WTC11 (cell line): ENCODE results near the gene DLAT. TPM values are rescaled to one million over a fixed set of nuclear protein-coding genes. Genes with fewer than 3 reads are reported as not detected.

Experiments
- CBFB ChIP-seq: sonication (generic); formaldehyde crosslinking; IDR thresholded peaks from 2 replicates; pipeline ENCODE4 v1.8.1; 2022; ENCODE audit warnings: mild to moderate bottlenecking, low read depth, missing genetic modification reagents
- CREB1 ChIP-seq: sonication (generic); formaldehyde crosslinking; IDR thresholded peaks from 2 replicates; pipeline ENCODE4 v1.8.0; 2023; ENCODE audit warnings: mild to moderate bottlenecking, missing genetic modification reagents
- ELF4 ChIP-seq: sonication (generic); formaldehyde crosslinking; IDR thresholded peaks from 2 replicates; pipeline ENCODE4 v1.8.1; 2022; ENCODE audit warnings: low read depth, mild to moderate bottlenecking, moderate library complexity, missing genetic modification reagents
- ESRRA ChIP-seq: sonication (generic); formaldehyde crosslinking; IDR thresholded peaks from 2 replicates; pipeline ENCODE4 v1.8.1; 2022; ENCODE audit warnings: mild to moderate bottlenecking, missing genetic modification reagents, borderline replicate concordance
- FOXJ3 ChIP-seq: sonication (generic); formaldehyde crosslinking; IDR thresholded peaks from 2 replicates; pipeline ENCODE4 v1.9.0; 2021; ENCODE audit warnings: missing genetic modification reagents, mild to moderate bottlenecking, borderline replicate concordance
- FOXP1 ChIP-seq: sonication (generic); formaldehyde crosslinking; IDR thresholded peaks from 2 replicates; pipeline ENCODE4 v1.8.0; 2022; ENCODE audit warnings: missing genetic modification reagents, mild to moderate bottlenecking, moderate library complexity, borderline replicate concordance
- IRF2 ChIP-seq: sonication (generic); formaldehyde crosslinking; IDR thresholded peaks from 2 replicates; pipeline ENCODE4 v1.8.0; 2022; ENCODE audit warnings: low read depth, missing genetic modification reagents, borderline replicate concordance
- JAZF1 ChIP-seq: fragments of 250-450 bp; sonication (Bioruptor Pico); IDR thresholded peaks from 2 replicates; pipeline ENCODE4 v1.9.0; 2021; ENCODE audit warnings: moderate library complexity, mild to moderate bottlenecking, inconsistent platforms
- MXD4 ChIP-seq: fragments of 250-450 bp; sonication (Bioruptor Pico); IDR thresholded peaks from 2 replicates; pipeline ENCODE4 v1.8.0; 2021; ENCODE audit warnings: mild to moderate bottlenecking, moderate library complexity, borderline replicate concordance
- NFYB ChIP-seq: sonication (generic); formaldehyde crosslinking; conservative IDR thresholded peaks from 2 replicates; pipeline ENCODE4 v1.8.0; 2022; ENCODE audit warnings: low read depth, missing genetic modification reagents
- NR1H2 ChIP-seq: sonication (generic); formaldehyde crosslinking; IDR thresholded peaks from 2 replicates; pipeline ENCODE4 v1.9.0; 2021; ENCODE audit warnings: mild to moderate bottlenecking, moderate library complexity, missing genetic modification reagents
- NR3C1 ChIP-seq: sonication (generic); formaldehyde crosslinking; conservative IDR thresholded peaks from 2 replicates; pipeline ENCODE4 v1.8.1; 2023; ENCODE audit warnings: low read depth, mild to moderate bottlenecking, missing genetic modification reagents
- OVOL2 ChIP-seq: fragments of 250-450 bp; sonication (Bioruptor Pico); IDR thresholded peaks from 2 replicates; pipeline ENCODE4 v1.9.0; 2021; ENCODE audit warnings: mild to moderate bottlenecking, borderline replicate concordance
- RELA ChIP-seq: sonication (generic); formaldehyde crosslinking; IDR thresholded peaks from 2 replicates; pipeline ENCODE4 v1.8.1; 2022; ENCODE audit warnings: missing genetic modification reagents, mild to moderate bottlenecking, borderline replicate concordance
- SMAD3 ChIP-seq: sonication (generic); formaldehyde crosslinking; IDR thresholded peaks from 2 replicates; pipeline ENCODE4 v1.8.0; 2022; ENCODE audit warnings: missing genetic modification reagents, mild to moderate bottlenecking, borderline replicate concordance
- SMAD4 ChIP-seq: sonication (generic); formaldehyde crosslinking; IDR thresholded peaks from 2 replicates; pipeline ENCODE4 v1.8.0; 2022; ENCODE audit warnings: mild to moderate bottlenecking, missing genetic modification reagents
- SP1 ChIP-seq: sonication (generic); formaldehyde crosslinking; conservative IDR thresholded peaks from 2 replicates; pipeline ENCODE4 v1.8.1; 2022; ENCODE audit warnings: missing genetic modification reagents
- ZBTB21 ChIP-seq: sonication (generic); formaldehyde crosslinking; IDR thresholded peaks from 2 replicates; pipeline ENCODE4 v1.8.1; 2023; ENCODE audit warnings: mild to moderate bottlenecking, missing genetic modification reagents, borderline replicate concordance
- ZNF232 ChIP-seq: sonication (generic); formaldehyde crosslinking; IDR thresholded peaks from 2 replicates; pipeline ENCODE4 v1.8.0; 2022; ENCODE audit warnings: mild to moderate bottlenecking, missing genetic modification reagents
- ZNF671 ChIP-seq: fragments of 250-450 bp; sonication (Bioruptor Pico); IDR thresholded peaks from 2 replicates; pipeline ENCODE4 v1.8.0; 2021; ENCODE audit warnings: mild to moderate bottlenecking
- total RNA-seq: library from RNA; stranded (reverse); gene quantifications from 3 replicates; pipeline ENCODE4 v1.2.3, GENCODE V29; 2021
- TF ChIP-seq, protein P1 (sequence below): fragments of 250-450 bp; sonication (Bioruptor Pico); IDR thresholded peaks from 2 replicates; pipeline ENCODE4 v2.1.2; 2022; ENCODE audit warnings: mild to moderate bottlenecking, moderate library complexity
- TF ChIP-seq, protein P2 (sequence below): sonication (generic); formaldehyde crosslinking; IDR thresholded peaks from 2 replicates; pipeline ENCODE4 v1.8.1; 2023; ENCODE audit warnings: mild to moderate bottlenecking, missing genetic modification reagents
- TF ChIP-seq, protein P3 (sequence below): fragments of 250-450 bp; sonication (Bioruptor Pico); IDR thresholded peaks from 2 replicates; pipeline ENCODE4 v1.9.0; 2021; ENCODE audit warnings: mild to moderate bottlenecking, borderline replicate concordance
- TF ChIP-seq, protein P4 (sequence below): sonication (generic); formaldehyde crosslinking; conservative IDR thresholded peaks from 2 replicates; pipeline ENCODE4 v1.8.1; 2022; ENCODE audit warnings: mild to moderate bottlenecking, missing genetic modification reagents
- TF ChIP-seq, protein P5 (sequence below): sonication (generic); formaldehyde crosslinking; IDR thresholded peaks from 2 replicates; pipeline ENCODE4 v1.8.1; 2023; ENCODE audit warnings: mild to moderate bottlenecking, missing genetic modification reagents, borderline replicate concordance
- TF ChIP-seq, protein P6 (sequence below): sonication (generic); formaldehyde crosslinking; IDR thresholded peaks from 2 replicates; pipeline ENCODE4 v1.8.1; 2022; ENCODE audit warnings: low read depth, missing genetic modification reagents, borderline replicate concordance

The DLAT gene
- total RNA-seq, 1 experiment from 2014 or later: 60.4 TPM

DNA sequence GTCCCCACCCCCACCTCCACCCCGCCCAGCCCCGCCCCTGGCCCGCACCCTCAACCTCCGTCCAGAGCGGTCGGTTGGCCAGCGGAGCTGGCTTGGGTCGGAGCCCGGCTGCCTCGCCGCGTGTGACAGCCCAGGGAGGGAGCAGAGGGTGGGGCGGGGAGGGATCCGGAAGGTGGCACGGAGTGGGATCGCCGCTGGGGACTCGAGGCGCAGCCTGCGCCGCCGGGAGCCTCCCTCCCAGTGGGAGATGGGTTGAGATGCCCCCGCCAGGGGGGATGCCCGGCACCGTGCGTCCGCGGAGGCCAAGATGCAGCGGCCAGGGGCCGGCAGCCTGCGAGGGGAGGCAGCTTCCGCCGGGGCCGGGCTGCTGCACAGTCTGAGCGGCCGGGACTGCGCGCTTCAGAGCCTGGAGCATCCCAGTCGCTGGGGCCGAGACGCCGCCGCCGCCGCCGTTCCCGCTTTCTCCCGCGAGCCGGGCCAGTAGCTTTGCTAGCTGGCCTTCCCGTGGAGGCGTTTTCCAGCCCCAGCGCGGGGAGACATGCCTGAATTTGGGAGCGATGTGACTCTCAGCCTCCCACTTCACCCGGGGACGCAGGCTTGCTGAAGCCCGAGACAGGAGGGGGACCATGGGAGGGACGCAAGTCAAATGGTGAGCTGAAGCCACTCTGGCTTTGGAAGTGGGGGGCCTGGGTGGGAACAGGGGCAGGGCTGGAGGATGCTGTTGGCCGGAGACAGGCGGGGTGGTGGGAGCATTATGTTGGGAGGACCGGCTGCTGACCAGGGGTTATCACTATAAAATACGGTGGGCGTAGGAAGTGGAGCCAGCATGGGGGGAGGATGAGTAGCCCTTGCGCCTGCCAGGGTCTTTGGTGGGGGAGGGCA is 47.8 kb upstream of the DLAT start (continued):
- TF ChIP-seq NR3C1 (CRISPR knock-in tag) (no peak), CBFB (peak; percentile 70; the same call in 1 of the 2 replicates), RELA (no peak), OVOL2 (no peak), IRF2 (no peak), ZNF671 (CRISPR knock-in tag) (no peak), JAZF1 (CRISPR knock-in tag) (no peak), ZNF232 (peak; percentile 41; the same call in 1 of the 2 replicates), SMAD3 (CRISPR knock-in tag) (no peak), SMAD4 (no peak), NR1H2 (CRISPR knock-in tag) (no peak), CREB1 (CRISPR knock-in tag) (no peak), ELF4 (CRISPR knock-in tag) (no peak), SP1 (CRISPR knock-in tag) (peak; percentile 17; the same call in 1 of the 2 replicates), ESRRA (no peak), ZBTB21 (CRISPR knock-in tag) (no peak), FOXP1 (CRISPR knock-in tag) (peak; percentile 71; the same call in 1 of the 2 replicates), MXD4 (CRISPR knock-in tag) (no peak), NFYB (CRISPR knock-in tag) (no peak), FOXJ3 (CRISPR knock-in tag) (no peak)
- TF ChIP-seq, protein P1, sequence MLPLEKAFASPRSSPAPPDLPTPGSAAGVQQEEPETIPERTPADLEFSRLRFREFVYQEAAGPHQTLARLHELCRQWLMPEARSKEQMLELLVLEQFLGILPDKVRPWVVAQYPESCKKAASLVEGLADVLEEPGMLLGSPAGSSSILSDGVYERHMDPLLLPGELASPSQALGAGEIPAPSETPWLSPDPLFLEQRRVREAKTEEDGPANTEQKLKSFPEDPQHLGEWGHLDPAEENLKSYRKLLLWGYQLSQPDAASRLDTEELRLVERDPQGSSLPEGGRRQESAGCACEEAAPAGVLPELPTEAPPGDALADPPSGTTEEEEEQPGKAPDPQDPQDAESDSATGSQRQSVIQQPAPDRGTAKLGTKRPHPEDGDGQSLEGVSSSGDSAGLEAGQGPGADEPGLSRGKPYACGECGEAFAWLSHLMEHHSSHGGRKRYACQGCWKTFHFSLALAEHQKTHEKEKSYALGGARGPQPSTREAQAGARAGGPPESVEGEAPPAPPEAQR (CRISPR knock-in tag): no peak
- TF ChIP-seq, protein P2, sequence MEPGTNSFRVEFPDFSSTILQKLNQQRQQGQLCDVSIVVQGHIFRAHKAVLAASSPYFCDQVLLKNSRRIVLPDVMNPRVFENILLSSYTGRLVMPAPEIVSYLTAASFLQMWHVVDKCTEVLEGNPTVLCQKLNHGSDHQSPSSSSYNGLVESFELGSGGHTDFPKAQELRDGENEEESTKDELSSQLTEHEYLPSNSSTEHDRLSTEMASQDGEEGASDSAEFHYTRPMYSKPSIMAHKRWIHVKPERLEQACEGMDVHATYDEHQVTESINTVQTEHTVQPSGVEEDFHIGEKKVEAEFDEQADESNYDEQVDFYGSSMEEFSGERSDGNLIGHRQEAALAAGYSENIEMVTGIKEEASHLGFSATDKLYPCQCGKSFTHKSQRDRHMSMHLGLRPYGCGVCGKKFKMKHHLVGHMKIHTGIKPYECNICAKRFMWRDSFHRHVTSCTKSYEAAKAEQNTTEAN (CRISPR knock-in tag): 0 out of 2 replicates have a peak, but pooled peaks have one; percentile 32
- TF ChIP-seq, protein P3, sequence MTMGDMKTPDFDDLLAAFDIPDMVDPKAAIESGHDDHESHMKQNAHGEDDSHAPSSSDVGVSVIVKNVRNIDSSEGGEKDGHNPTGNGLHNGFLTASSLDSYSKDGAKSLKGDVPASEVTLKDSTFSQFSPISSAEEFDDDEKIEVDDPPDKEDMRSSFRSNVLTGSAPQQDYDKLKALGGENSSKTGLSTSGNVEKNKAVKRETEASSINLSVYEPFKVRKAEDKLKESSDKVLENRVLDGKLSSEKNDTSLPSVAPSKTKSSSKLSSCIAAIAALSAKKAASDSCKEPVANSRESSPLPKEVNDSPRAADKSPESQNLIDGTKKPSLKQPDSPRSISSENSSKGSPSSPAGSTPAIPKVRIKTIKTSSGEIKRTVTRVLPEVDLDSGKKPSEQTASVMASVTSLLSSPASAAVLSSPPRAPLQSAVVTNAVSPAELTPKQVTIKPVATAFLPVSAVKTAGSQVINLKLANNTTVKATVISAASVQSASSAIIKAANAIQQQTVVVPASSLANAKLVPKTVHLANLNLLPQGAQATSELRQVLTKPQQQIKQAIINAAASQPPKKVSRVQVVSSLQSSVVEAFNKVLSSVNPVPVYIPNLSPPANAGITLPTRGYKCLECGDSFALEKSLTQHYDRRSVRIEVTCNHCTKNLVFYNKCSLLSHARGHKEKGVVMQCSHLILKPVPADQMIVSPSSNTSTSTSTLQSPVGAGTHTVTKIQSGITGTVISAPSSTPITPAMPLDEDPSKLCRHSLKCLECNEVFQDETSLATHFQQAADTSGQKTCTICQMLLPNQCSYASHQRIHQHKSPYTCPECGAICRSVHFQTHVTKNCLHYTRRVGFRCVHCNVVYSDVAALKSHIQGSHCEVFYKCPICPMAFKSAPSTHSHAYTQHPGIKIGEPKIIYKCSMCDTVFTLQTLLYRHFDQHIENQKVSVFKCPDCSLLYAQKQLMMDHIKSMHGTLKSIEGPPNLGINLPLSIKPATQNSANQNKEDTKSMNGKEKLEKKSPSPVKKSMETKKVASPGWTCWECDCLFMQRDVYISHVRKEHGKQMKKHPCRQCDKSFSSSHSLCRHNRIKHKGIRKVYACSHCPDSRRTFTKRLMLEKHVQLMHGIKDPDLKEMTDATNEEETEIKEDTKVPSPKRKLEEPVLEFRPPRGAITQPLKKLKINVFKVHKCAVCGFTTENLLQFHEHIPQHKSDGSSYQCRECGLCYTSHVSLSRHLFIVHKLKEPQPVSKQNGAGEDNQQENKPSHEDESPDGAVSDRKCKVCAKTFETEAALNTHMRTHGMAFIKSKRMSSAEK (CRISPR knock-in tag): no peak
- TF ChIP-seq, protein P4, sequence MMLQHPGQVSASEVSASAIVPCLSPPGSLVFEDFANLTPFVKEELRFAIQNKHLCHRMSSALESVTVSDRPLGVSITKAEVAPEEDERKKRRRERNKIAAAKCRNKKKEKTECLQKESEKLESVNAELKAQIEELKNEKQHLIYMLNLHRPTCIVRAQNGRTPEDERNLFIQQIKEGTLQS (CRISPR knock-in tag): no peak
- TF ChIP-seq, protein P5, sequence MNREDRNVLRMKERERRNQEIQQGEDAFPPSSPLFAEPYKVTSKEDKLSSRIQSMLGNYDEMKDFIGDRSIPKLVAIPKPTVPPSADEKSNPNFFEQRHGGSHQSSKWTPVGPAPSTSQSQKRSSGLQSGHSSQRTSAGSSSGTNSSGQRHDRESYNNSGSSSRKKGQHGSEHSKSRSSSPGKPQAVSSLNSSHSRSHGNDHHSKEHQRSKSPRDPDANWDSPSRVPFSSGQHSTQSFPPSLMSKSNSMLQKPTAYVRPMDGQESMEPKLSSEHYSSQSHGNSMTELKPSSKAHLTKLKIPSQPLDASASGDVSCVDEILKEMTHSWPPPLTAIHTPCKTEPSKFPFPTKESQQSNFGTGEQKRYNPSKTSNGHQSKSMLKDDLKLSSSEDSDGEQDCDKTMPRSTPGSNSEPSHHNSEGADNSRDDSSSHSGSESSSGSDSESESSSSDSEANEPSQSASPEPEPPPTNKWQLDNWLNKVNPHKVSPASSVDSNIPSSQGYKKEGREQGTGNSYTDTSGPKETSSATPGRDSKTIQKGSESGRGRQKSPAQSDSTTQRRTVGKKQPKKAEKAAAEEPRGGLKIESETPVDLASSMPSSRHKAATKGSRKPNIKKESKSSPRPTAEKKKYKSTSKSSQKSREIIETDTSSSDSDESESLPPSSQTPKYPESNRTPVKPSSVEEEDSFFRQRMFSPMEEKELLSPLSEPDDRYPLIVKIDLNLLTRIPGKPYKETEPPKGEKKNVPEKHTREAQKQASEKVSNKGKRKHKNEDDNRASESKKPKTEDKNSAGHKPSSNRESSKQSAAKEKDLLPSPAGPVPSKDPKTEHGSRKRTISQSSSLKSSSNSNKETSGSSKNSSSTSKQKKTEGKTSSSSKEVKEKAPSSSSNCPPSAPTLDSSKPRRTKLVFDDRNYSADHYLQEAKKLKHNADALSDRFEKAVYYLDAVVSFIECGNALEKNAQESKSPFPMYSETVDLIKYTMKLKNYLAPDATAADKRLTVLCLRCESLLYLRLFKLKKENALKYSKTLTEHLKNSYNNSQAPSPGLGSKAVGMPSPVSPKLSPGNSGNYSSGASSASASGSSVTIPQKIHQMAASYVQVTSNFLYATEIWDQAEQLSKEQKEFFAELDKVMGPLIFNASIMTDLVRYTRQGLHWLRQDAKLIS (CRISPR knock-in tag): 0 out of 2 replicates have a peak, but pooled peaks have one; percentile 53
- TF ChIP-seq, protein P6, sequence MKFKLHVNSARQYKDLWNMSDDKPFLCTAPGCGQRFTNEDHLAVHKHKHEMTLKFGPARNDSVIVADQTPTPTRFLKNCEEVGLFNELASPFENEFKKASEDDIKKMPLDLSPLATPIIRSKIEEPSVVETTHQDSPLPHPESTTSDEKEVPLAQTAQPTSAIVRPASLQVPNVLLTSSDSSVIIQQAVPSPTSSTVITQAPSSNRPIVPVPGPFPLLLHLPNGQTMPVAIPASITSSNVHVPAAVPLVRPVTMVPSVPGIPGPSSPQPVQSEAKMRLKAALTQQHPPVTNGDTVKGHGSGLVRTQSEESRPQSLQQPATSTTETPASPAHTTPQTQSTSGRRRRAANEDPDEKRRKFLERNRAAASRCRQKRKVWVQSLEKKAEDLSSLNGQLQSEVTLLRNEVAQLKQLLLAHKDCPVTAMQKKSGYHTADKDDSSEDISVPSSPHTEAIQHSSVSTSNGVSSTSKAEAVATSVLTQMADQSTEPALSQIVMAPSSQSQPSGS: no peak
